Stimulated activated CD8-positive, alpha-beta memory T cell treated with anti-CD3 and anti-CD28 coated beads, Interleukin-12 subunit alpha, Interleukin-12 subunit beta, amount 100 ng/mL, for 1 hour (primary cell): ENCODE results near the gene PDIK1L.

Experiments used
- DNase-seq: peaks from one replicate; pipeline ENCODE4 v3.0.0-alpha.2; 2020; ENCODE audit warnings: low read depth

PDIK1L gene

GRCh38 chr1:26171084-26172072 lies 59.8 kb downstream of the PDIK1L start, which contains the start of gene ZNF593OS:
TSS of gene ZNF593OS (minus strand) at chr1:26171832. CDS start at chr1:26171661, 171 bp downstream.
- no peak for DNase-seq
